Astrocyte (in vitro differentiated cells and primary cell): ENCODE results near the gene CCDC86.

Source experiments
- EZH2 ChIP-seq: IDR thresholded peaks from 2 replicates; pipeline ENCODE4 v1.6.1; 2012; ENCODE audit warnings: mild to moderate bottlenecking, low read length, inconsistent platforms; ENCODE audit not compliant: insufficient read depth
- TF ChIP-seq, protein P1 (sequence below): IDR thresholded peaks from 2 replicates; pipeline ENCODE4 v1.5.1; 2011; ENCODE audit warnings: low read depth, mild to moderate bottlenecking, inconsistent platforms, low read length, moderate library complexity; ENCODE audit not compliant: insufficient read depth

- TF ChIP-seq, protein P1, sequence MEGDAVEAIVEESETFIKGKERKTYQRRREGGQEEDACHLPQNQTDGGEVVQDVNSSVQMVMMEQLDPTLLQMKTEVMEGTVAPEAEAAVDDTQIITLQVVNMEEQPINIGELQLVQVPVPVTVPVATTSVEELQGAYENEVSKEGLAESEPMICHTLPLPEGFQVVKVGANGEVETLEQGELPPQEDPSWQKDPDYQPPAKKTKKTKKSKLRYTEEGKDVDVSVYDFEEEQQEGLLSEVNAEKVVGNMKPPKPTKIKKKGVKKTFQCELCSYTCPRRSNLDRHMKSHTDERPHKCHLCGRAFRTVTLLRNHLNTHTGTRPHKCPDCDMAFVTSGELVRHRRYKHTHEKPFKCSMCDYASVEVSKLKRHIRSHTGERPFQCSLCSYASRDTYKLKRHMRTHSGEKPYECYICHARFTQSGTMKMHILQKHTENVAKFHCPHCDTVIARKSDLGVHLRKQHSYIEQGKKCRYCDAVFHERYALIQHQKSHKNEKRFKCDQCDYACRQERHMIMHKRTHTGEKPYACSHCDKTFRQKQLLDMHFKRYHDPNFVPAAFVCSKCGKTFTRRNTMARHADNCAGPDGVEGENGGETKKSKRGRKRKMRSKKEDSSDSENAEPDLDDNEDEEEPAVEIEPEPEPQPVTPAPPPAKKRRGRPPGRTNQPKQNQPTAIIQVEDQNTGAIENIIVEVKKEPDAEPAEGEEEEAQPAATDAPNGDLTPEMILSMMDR = no peak
- no peak for TF ChIP-seq EZH2
These were observed 28.6 kb upstream of the CCDC86 start for GRCh38 chr11:60813324-60813723.
